GM12891 (cell line): Measurements from ENCODE around the gene SLC30A5.

Experiments
- POLR2A ChIP-seq: IDR thresholded peaks from 2 replicates; pipeline ENCODE4 v1.6.1; 2011; ENCODE audit warnings: low read depth, low read length, control low read depth
- POLR2AphosphoS5 ChIP-seq: IDR thresholded peaks from 2 replicates; pipeline ENCODE4 v1.6.1; 2011; ENCODE audit warnings: low read depth, low read length, control low read depth

GRCh38 chr5:69131304-69131703 lies 37.5 kb downstream of the SLC30A5 start:
- no peak for TF ChIP-seq POLR2AphosphoS5
- TF ChIP-seq POLR2A = no peak
